ENCODE results near the gene SLC39A1.

SLC39A1 gene

DNA sequence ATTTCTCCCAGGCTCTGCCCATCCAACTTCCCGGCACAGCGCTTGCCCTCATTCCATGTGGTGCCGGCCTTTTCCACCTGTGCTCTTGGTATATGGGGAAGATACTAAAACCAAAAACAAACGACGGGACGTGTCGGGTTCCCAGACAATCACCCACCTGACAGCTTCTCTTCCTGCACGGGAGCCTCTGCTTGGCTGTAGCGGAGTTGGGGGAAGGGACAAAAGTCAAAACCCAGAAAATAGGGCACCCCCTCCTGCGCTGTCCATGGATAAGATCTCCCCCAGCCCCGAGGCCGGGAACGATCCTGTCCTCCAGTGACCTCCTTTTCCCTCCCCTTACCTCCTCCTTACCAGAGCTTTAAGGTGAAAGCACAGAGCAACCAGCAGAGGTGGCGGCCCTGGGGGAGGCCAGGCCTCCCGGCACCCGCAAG lies 13.5 kb upstream of the SLC39A1 start:
- DNase-seq: no peak

DNA sequence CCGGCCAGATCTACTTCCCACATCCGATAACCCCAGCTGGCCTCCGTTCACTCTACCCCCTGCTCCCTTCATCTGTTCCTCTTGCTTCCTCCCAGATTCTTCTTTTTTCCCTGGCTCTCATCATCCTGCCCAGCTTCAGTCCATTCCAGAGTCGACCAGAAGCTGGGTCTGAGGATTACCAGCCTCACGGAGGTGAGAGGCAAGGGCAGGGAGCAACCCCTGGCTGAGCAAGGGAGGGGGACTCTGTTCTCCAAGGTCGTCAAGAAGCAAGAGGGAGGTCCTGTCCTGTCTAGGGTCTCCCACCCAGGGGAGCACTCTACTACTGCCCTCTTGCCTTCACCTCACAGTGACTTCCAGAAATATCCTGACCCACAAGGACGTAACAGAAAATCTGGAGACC lies 10.2 kb upstream of the SLC39A1 start:
- no peak for DNase-seq

DNA sequence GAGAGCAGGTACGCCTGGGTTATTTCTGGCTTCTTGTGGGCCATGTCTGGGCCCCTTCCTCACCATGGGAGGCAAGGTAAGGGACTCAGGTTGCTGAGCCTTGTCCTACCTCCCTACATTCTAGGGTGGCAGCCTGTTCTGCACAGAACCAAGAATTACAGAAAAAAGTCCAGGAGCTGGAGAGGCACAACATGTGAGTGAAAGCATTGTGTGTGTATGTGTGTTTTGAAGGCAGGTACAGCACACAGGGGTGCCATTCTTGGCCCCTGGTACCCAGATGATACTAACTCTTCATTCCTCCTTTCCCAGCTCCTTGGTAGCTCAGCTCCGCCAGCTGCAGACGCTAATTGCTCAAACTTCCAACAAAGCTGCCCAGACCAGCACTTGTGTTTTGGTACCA lies 9.7 kb upstream of the SLC39A1 start:
- DNase-seq: no peak

DNA sequence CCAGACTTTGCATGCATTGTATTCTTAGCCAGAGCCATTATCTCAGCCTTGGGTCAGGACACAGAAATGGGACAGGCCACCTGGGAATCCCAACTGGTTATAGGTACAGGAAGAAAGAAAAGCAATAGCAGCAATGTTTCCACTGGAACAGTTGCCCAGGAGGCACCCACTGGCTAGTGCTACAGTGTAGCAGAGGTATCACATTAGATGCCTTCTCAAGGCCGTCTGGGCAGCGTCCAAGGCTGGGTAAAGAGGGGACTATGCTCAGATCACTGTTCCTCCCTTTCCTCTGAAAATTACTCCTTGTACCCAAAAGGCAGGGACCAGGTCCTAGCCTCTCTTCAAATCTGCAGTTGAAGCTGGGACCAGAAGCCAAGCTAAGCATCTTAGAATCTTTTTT lies 7.0 kb upstream of the SLC39A1 start:
- DNase-seq: no peak

DNA sequence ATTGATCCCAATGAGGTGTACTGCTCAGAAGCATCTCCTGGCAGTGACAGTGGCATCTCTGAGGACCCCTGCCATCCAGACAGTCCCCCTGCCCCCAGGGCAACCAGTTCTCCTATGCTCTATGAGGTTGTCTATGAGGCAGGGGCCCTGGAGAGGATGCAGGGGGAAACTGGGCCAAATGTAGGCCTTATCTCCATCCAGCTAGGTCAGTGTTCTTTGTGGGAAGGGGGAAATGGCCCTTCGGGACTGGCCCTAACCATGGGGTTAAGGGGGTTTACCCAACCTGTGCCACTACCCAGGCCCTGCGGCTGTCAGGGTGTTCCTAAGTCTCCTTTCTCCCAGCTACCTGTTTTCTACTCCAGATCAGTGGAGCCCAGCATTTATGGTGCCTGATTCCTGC lies 5.6 kb upstream of the SLC39A1 start:
- DNase-seq: no peak

DNA sequence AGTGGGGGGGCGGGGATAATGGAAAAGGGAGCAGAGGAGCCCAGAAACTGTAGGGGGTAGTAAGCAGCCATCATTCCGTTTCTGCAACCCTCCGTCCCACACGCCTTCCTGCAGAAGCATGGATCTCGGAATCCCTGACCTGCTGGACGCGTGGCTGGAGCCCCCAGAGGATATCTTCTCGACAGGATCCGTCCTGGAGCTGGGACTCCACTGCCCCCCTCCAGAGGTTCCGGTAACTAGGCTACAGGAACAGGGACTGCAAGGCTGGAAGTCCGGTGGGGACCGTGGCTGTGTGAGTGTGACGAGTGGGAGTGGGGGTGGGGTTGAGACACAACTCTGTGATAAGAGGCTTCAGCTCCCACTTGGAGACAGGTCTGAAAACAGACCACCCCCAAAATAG lies 5.1 kb upstream of the SLC39A1 start:
- no peak for DNase-seq

DNA sequence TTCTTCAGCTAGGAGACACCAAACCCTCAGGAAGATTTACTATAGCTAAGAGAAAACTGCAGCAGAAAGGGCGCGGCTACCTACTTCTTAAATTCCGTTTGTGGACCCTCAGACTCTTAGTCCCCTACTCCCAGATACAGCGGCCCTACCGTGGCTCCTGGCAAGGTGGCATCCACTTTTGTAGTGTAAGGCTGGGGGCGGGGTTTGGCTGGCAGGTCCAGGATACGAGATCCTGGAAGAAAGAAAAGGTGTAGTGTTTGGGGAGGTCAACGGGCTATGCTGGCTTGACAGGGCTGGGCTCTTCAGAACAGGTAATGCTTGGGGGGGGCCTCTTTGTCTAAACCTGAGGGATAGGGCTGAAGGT lies 4.6 kb upstream of the SLC39A1 start:
- DNase-seq: no peak

DNA sequence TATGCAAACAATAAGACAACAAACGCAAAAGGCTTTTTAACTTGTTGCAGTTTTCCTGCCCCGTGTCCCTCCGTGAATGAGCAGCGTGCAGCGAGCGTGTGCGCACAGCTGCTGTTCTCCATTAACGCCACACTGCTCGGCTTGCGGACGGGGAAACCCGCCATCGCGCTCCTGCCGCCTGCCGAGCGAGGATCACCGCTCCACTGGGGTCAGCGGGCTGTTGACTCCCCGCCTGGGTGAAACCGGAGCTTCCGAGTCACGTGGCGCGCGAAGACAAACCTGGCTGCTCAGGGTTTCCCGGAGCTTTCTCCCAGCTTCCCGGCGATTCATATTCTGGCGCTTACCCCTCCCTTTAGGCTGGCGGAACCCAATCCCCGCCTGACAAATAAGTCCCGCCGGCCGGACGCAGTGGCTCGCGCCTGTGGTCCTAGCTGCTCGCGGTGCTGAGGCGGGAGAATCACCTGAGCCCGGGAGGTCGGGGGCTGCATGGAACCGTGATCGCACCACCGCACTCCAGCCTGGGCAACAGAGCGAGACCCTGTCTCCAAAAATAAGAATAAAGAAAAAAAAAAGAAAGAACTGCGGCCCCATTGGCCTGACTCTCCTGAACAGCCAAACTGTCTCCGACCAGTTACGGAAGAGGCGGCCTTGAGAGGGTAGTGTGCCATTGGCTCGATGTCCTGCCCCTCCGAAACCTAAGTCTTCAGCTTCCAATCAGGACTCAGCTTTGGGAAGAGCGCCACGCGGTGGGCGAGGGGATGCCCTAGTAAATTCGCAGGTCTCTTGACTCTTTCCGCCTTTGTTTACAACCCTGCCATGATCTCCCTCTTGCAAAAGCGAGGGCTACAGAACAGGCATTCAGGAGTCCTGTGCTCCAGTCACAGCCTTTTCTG lies 4.0 kb upstream of the SLC39A1 start, which contains the start of gene CREB3L4:
TSS of gene CREB3L4 (plus strand) at position 796 of the 893 bp plus-strand sequence. CDS start 624 bp downstream, outside the sequence.
- DNase-seq: peak; percentile 86

DNA sequence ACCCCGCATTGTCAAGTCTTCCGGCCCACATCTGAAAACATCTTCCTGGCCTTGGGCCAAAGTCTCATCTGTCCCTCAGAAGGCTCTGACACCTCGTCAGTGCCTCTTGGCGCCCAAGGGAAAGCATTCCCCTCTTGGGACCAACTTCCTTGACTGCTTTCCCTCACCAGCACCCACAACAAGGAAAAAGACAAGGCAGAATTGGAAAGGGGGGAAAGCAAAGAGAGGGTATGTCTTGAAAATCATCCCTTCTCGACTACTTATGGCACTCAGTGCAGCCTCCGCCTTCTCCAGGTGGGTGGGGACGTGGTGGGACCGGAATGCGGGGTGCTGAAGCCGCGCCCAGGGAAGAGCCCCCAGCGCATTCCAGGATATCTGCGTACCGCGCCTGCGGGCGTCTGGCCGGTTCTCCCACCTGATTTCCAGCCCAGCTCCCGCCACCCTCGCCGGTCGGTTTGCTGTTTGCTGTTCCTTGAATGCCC lies 554 bp upstream of the SLC39A1 start:
- DNase-seq: no peak

DNA sequence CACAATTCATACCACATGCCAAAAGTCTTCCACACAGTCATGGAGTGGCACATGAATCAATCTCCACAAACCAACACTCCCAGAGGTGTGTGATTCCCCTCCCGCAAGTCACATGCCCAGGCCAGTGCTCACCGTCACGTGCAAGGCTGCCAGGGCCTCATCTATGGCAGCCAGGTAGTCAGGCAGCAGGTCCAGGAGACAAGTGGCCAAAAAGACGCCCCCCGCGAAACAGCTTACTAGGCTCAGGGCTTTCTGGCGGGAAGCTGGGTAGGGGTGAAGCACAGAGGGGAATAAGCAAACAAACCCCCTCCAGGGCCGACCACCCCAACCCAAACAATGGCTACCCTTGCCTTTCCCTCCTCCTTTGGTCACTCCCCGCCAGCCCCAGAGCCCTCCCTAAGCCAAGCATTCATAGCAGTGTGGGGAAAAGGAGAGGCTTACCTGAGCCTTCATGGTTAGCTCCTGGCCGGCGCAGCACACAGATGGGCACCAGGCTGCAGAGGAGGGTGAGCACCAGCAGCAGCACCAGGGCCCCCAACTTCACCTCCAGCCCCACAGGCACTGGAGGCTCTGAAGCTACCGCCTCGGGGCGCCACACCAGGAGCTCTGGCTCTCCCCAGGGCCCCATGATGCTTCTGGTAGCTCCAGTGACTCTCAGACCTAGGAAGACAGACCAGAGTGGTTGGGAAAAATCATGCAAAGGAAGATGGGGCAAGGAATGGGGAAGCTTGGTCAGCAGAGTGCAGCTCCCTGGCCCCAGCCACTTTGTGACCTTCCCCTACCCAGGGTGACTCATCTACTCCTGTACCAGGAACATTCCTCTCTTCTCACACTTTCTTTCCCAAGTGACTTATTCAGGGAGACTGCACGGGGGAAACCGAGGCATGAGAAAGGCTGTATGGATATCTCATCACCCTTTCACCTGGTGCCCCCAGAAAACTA lies 978 bp downstream of the SLC39A1 start:
- DNase-seq: no peak

DNA sequence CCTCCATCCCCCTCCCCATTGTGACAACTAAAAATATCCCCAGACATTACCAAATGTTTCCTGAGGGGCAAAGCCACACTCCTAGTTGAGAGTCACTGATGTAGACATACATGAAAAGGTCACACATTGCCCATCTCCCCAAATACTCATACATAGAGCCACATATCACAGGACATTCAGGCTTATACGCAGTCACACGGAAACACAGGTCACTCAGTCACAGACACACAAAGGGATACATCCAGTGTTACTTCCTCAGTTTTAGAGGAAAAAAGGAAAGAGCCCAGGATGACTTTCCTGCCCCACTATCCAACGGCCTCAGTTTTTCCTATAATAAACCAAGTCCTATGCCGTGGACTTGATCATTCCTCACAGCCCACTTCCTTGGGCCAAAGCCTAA lies 1.9 kb downstream of the SLC39A1 start:
- DNase-seq: no peak

DNA sequence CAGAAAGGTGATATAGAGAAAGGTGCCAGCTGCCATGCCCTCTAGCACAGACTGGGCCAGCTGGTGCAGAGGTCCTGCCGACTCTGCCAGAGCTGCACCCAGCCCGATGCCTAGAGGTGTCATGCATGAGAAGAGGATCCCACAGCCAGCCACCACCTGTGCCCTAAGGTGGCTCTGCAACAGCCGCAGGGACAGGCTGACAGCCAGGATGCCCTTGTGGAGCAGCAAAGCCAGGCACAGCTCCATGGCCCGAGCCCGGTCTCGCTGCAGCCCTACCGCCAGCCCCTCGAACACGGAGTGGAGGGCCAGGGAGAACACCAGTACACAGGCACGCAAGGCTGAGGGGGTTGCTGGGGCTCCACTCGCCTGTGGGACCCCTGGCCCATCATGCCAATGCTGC lies 3.1 kb downstream of the SLC39A1 start:
- DNase-seq: no peak

DNA sequence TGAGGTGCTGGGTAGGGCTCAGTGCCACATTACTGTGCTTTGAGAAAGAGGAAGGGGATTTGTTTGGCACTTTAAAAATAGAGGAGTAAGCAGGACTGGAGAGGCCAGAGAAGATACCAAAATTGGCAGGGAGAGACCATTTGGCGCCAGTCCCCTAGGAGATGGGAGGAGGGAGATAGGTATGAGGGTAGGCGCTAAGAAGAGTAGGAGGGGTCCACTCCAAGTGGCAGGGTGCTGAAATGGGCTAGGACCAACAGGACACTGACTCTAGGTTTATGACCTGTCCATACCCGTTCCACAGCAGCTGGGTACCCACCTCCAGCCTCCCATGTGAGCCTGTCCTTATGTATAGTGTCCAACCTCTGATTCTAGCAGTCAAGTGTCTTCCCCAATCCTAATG lies 3.9 kb downstream of the SLC39A1 start:
- no peak for DNase-seq

DNA sequence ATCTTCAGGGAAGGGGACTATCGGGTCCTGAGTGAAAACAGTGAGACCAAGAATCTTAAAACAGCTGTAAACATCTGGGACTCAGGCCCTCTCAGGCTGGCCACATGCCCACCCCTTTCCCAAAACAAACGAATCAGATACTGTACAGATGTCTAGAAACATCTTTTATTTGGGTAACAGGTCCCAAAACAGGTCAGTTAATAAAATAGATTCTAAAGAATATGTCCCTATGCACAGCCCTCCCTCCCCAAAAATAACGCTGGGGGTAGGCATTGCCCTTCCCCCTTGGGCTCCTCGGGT lies 4.4 kb downstream of the SLC39A1 start:
- DNase-seq: no peak

DNA sequence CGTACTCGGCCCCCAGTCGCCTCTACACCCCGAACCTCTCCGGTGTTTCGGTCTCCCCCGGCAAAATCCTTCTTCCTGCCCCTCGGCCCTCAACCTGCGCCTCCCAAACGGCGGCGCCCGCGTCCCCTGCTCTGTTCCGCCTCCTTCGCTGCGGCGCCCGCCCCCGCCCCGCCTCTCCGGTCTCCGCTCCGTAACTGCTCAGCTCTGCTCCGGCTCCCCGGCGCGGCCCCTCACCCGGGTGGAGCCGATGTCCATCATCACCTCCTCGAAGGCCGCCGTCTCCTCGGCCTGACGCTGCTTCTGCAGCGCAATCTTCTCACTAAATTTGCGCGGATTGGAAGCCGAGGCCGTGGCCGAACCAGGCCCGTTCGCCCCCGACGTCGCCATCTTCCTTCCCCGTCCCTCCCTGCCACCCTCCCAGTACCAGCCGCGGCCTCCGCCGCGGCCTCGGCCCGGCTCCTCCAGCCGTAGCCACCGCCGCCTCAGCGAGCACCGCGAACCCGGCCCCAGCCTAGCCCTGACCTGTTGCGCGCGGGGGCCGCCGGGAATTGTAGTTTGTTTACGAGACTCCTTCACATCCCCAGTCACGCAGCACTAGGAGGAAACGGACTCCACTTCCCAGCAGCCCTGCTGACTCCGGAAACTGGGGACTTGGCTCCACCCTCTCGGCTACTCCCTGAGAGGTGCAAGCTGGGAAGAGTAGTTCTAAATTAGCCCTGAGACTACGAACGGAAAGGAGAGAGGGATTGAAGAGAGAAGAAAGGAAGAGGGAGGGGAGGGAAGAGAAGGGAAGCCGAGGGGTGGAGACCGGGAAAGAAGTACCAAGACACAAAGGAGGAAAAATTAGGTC lies 5.0 kb downstream of the SLC39A1 start, which contains the start of gene CRTC2:
TSS of gene CRTC2 (minus strand) at position 502 of the 850 bp plus-strand sequence. CDS start at position 387, 115 bp downstream.
- DNase-seq: peak; percentile 96

DNA sequence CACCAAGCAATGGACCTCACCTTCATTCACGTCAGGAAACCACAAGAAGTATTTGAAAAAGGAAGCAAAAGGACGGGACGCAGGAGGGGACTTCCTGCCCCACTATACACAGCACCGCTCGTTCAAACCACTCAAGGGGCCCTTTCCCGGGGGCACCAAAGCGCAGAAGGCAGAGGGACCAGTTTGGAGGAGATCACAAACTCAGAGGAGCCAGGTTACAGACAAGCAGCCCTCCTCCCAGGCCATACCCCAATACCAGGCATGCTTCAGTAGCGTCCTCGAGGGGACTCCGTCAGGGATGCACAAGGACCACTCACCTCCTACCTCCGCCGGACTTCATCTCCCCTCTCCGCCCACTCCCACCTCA lies 5.6 kb downstream of the SLC39A1 start:
- peak; percentile 72 for DNase-seq

DNA sequence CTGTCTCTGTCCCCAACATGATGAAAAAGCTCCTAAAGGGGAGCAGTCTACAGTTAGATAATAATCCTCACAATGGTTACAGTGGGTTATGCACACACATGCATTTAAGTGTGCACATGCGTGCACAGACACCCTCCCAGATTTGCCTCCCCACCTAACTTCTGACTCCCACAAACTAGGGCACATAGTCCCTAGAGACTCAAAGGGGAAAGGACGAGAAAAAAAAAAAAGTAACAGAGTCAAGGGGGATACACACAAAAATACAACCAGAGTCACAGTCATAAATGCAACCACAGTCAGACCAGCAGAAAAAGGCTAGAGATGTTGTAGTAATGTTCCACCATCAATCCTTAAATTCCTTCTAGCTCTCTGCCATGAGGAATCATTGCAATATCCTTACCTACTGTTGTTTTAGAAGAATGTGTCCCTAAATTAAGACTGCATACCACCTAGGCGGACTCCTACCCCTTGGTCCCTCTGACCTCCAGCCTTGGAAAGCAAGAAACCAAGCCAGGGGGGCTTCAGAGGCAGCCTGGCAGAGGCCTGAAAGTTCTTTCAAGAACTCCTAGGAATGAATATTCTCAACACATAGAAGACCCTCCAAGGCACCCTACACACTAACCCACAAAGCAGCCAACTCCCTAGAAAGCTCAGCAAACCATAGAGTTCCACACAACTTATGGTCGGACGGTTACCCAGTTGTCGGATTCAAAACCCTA lies 6.2 kb downstream of the SLC39A1 start:
- DNase-seq: no peak

DNA sequence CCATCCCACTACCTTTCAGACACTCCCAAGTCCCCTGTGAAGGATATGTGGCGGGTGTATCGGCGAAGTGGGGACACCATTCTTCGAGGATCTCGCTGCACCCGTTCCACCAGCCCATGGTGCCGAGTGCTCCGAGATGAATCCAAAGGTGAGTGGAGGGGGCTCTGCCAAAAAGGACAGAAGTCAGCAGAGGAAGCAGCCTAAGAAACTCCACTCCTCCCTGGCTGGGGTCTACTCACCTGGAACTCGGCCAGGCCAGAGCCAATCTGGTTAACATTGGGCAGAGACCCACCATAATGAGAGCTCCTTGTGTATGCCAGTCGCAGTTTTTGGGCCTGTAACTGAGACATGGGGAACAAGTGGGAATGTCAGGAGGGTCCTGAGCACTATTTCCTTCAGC lies 8.5 kb downstream of the SLC39A1 start:
- no peak for DNase-seq

DNA sequence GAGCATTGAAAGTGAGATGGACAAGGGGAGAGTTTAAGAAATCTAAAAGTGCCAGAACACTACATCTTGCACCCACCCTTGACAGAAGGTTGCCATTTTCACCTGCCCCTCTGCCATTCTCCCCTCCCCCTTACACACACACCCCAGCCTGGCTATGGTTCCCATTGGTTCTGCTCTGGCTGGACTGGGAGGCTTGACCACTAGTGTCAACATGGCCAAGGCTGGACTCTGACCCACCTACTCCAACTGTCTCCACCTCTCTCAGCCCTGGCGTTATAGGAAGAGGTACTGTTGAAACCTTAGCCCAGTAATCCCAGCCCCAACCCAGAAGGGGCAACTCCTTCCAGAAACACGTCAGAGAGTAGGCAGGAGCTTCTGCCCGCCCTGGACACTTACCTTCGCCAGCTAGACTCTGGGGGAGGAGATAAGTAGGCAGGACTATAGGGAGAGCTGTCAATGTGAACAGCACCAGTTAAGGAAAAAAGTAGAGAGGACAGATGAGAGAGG lies 9.4 kb downstream of the SLC39A1 start:
- DNase-seq: no peak

DNA sequence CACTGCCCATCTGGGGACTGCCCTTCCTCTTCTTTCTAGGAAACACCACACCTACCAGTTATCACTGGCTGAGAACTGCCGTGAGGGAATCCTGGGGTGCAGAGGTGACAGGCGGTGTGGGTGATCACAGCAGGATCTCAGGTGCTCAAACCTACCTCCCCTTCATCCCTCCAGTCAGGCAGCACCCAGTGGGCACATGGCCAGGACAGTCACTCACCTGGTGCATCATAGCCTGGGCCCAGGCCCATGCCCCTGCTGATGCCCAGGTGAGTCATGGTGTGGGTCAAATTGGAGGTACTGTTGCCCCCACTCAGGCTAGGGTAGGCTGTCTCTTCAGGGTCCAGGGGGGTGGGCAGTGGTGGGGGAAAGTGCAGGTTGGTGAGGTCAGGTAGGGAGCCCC lies 11.5 kb downstream of the SLC39A1 start:
- DNase-seq: no peak

DNA sequence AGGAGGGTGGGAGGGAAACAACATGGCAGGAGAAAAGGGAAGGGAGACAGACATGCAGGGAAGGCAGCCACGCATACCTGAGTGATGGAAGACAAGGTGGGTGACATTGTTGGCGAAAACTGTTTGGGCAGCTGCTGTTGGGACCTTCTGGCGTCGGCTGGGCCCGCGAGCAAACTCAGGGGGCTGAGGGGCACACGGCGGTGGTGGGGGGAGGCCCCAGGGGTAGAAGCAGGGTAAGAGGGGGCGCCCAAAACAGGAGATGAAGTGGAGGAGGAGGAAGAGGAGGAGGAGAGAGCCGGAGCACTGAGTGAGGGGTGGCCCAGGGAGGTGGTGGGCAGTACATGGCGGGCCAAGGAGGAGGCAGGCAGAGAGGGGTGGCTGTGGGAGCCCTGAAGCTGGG lies 12.2 kb downstream of the SLC39A1 start:
- no peak for DNase-seq

Measured in activated CD8-positive, alpha-beta memory T cell treated with anti-CD3 and anti-CD28 coated beads, Interleukin-2, amount 50 U/mL, for 48 hours (primary cell).